Stimulated activated CD8-positive, alpha-beta memory T cell treated with anti-CD3 and anti-CD28 coated beads, Interleukin-15, amount 100 ng/mL, for 4 hours (primary cell): ENCODE measurements around the gene PRKCH.

Experiments
- DNase-seq, 2 donors: peaks; one replicate each; pipeline ENCODE4 v3.0.0-alpha.2; 2020; ENCODE audit warnings: low read depth in 2 of 2

PRKCH gene

DNA sequence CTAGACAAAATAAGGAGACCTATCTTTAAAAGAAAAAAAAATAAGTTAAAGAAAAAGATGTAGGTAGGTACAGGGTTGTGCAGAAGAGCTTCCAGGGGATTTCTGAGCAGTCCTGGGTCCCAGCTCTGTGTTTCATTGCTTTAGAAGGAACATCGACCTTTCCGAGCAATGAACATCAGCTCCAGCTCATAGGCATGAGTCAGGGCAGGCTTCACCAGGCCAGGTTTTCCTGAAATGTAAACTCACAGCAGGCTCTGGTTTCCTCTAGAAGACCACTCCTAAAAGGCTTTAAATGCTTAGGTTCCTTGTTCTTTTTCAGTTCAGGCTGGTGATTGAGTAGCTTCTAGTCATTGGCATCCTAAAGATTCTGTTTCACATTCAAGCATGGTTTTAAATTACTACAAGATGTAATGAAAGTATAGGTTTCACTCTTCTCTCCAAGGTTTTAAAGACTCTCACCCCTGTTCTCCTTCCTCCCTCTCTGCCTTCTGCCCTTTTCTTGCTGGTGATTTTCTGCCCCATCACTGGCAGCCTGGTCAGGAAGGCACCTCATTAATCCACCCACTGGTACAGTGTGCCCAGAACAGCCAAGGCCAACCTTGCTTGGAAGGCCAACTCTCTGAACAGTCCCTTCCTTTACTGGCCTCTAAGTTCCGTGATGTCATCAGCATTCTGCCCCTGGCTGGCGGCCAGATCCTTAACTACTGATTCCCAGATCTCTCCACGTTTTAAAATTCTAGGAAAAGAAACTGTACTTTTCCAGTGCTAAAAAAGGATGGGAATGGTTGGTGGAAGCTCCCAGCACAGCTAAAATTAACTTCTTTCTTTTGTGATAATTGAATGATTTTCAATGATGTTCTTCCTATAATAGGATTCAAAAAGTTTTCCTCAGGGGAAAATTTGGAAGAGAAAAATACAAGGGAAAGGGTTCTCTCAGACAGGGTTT lies 264.5 kb downstream of the PRKCH start:
- no peak for DNase-seq

DNA sequence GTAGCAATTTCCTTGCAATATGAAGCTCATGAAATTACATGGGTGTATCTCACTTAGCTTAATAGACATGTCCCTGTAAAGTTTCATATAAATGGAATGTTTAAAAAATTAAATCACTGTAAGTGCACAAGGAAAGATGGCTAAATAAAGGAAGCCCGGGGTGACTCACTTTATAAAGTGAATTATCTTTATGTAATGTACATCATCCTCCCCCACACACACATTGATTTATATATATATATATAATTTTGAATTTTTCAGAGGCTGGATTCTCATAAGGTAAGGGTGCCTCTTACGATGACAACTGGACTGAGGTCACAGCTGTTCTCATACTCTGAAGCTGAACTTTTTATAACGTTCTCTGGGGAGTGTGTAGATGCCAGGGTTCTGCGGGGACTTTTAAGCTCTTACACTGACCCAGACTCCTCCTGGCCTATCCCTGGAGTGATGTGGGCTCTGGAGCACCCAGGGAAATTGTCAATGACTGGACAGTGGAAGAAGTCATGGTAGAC lies 265.2 kb downstream of the PRKCH start:
- DNase-seq, result no peak

DNA sequence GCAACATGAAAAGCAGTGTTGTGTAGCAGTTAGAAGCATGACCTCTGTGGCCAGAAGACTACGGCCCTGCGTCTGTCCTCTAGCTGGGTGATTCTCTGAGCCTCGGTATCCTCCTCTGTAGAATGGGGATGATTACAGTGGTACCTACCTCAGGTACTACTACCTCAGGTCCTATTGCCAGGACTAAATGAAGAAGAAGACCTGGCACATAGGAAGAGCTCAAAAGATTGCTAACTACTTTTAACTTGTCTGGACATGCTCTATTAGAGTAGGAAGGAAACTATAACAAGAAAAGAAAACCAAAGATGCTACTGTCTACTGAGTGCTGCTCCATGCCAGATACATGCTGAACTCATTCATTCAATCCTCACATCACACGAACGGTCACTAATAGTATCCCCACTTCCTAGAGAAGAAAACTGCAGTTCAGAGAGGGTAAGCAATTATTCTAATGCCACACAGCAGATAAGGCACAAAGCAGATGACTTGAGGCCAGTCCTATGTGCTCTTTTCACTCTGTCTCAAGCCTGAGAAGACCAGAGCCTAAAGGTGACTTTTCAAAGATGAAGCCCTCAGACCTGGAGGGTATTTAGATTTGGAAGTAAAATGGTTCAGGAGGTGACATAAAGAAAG lies 265.8 kb downstream of the PRKCH start:
- DNase-seq, result no peak

DNA sequence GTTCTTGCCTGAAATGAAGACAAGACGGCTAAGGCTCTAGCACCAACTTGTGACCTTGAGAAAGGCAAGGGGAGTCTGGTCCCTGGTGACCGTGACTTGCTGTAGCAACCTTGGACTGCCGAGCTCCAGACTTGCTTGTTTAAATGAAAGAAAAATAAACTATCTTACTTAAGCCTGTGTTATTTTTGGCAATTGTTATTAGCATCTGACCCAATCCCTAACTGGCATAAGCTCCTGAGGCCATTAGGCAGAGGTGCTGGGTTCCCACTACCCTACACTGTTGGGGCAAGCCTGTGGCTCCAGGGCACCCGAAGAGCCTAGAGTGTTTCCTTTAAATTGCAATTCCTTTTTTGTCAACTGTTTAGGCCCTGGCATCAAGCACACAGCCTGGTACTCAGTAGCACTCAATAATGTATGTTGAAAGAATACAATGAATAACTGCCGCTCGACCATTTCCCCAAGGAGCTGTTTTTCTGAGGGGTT lies 267.1 kb downstream of the PRKCH start:
- no peak for DNase-seq

DNA sequence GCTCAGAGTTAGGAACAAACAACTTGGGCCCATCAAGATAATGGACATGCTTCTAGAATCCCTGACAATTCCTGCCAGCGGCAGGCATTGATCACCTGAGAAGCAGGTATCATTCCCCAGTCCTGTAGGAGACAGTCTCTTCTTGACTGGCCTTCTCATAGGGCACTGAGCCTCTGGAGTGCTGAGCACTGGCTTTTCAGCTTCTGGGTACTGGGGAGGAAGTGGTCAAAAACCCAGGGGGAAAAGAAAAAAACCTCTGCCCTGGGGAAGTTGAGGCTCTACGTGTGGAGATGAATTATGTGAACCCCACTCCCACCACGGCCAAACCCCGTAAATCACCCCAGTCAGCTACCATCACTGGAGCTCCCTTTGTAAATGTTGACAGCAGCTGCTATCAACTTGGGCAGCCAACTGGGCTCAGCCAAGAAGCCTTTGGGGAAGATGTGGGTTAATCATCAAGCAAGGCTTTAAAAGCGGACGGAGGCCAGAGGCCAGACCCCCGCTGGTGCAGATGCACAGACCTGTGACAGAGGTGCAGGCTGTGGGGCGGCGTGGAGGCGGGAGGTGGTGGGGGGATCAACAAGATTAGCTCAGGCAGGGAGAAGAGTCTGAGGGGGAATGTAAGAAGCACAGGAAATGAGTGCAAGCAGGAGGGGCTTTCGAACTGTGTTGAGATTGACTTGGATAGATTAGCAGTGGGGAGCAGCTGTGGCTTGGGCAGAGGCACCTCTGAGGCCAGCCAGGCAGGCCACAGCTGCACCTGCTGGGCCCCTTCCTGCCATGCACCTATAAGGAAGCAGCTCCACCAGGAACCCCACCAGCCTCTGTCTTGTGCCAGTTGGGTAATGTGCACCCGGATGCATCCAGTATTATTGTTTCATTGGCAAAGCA lies 268.6 kb downstream of the PRKCH start:
- DNase-seq, result no peak

DNA sequence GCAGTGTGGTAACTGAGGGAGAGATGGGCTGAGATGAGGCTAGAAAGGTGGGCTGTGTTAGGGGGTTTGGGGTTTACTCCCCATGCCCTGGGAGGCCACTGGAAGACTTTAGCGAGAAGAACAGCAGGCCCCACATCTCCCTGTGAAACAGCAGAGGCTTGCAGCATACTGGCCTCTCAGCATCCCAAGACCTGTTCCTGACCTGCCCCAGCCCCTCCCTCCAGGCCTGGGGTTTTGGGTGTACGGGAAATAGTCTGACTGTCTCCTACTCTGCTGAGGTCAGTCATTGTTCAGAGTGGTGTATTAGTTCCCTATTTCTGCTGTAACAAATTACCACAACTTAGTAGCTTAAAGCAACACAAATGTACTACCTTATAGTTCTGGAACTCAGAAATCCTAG lies 270.5 kb downstream of the PRKCH start:
- no peak for DNase-seq

DNA sequence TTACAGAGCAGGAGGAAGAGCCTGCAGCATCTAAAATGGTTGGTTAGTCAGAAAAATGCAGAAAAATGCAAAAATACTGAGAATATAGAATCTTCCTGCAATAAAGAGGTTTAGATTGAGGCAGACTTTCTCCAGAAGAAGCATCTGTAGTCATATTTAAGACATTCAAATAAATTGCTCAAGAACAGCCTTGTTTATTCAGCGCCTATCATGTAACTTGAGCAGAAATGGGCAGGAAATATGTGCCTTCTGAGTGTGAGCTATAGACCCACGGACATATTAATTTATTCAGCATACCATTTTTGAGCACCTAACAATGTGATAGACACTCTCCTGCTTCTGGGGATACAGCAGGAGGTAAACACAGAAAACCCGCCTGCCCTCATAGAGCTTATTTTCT lies 272.0 kb downstream of the PRKCH start:
- DNase-seq, result no peak

DNA sequence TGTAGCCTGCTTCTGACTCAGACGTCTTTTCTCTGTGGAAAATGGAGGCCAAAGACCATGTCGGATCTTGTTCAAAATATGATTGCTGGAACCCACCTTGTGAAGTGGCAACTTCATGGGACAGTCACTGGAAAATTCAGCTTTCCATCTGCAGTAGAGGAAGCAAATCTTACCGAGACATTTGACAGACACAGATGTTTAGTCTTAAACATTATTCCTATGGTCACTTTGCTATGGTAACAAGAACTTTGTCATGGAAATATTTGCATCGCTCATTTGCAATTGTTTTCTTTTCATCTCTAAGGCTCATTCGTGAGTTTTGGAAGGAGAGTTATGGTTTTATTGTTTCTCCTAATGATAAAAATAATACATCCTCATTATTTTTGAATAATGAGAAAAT lies 275.6 kb downstream of the PRKCH start:
- no peak for DNase-seq

DNA sequence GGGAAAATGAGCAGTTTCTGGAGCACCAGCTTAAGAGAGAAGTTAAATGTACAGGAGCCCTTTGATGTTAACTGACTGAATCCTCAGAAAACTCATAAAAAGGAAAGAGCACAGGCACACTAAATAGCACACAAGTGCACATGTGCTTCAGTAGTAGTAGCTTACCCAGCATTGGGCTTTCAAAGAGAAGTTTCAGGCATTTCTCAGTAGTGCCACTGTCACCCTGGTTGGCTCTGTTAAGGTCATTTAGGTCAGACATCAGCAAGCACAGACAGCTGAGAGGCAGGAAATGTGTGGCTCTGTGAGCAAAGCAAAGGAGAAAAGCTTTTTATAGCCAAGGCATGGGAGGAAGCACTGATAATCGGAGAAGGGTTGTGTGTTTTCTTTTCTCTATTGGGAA lies 277.6 kb downstream of the PRKCH start:
- no peak for DNase-seq

DNA sequence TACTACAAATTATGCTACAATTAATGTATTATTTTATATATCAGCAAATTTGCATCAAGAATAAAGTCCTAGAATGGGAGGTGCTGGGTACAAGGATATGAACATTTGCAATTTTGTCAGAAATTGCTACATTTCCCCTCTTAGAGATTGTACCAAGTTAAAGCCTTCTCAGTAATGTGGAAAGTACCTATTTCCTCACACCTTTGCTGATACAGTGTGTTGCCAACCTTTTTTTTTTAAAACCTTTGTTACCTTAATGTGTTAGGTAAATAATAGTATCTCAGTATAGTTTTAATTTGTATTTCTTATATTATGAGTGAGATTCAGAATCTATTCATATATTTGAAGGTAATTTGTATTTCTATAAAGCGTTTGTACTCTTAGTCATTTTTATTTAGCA lies 278.6 kb downstream of the PRKCH start:
- DNase-seq, result no peak
